Neural crest cell (in vitro differentiated cells): ENCODE measurements around the gene NRXN3. TPM values are rescaled to one million over a fixed set of nuclear protein-coding genes. Genes with fewer than 3 reads are reported as not detected.

Experiments used
- DNase-seq: peaks from one replicate; pipeline ENCODE4 v3.0.0; 2021; ENCODE audit warnings: low read depth, mixed read lengths, low spot score
- H3K27ac Mint-ChIP-seq: one replicate; pipeline ENCODE4 v1.8.0; 2021; ENCODE audit warnings: mild to moderate bottlenecking, mixed read lengths; ENCODE audit not compliant: unreplicated experiment
- H3K27me3 Mint-ChIP-seq: 2 replicates; pipeline ENCODE4 v1.8.0; 2021; ENCODE audit warnings: low read depth, mild to moderate bottlenecking, mixed read lengths
- H3K36me3 Mint-ChIP-seq: 2 replicates; pipeline ENCODE4 v1.8.0; 2021; ENCODE audit warnings: low read depth, mild to moderate bottlenecking, mixed read lengths
- H3K4me1 Mint-ChIP-seq: 2 replicates; pipeline ENCODE4 v1.8.0; 2021; ENCODE audit warnings: mixed read lengths
- H3K4me3 Mint-ChIP-seq: one replicate; pipeline ENCODE4 v1.8.0; 2021; ENCODE audit warnings: mild to moderate bottlenecking, mixed read lengths
- H3K9me3 Mint-ChIP-seq: 2 replicates; pipeline ENCODE4 v1.8.0; 2021; ENCODE audit warnings: mixed read lengths
- total RNA-seq: library from RNA; stranded (reverse); gene quantifications from 2 replicates; pipeline ENCODE4 v1.2.1, GENCODE V29; 2021
- TF ChIP-seq, protein P1 (sequence below): fragments of 200-600 bp; sonication (generic); conservative IDR thresholded peaks from 2 replicates; pipeline ENCODE4 v1.5.0; 2021; ENCODE audit warnings: antibody characterized with exemption, mild to moderate bottlenecking

Gene NRXN3
- total RNA-seq, 1 donor from 2014 or later = 2.5 TPM

DNA sequence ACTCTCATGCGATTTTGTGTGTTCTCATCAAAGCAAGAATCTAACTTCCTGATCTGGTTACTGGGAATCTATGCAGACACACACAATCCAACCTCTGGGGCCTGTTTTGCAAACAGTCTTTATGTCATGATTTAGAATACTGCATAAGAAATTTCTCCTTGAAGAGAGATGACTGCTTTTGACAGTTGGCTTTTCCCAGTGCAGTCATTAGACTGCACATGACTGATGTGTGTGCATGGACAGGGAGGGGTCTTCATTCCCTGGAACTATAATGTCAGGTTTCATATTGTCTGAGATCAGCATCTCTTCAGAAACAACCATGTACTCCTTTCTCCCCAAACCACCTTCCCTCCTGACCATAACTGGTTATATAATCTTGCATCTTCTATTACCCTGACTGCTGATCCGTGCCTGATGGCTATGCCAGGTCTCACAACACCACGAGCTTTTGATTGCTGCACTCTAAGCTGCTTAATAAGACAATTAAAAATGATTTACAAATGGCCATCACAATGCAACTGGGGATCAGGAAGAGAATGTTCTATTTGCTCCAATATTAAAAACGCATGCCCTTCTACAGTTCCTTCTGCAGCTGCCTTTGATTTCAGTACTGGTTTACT, 995.4 kb downstream of the NRXN3 start:
- Mint-ChIP-seq H3K27me3 (peaks cover 5% of the 10 kb centered on the region), H3K4me1 (no peaks in the 10 kb centered on the region), H3K9me3 (no peaks in the 10 kb centered on the region), H3K36me3 (no peaks in the 10 kb centered on the region), H3K4me3 (no peak overlapping the region), H3K27ac (no peak overlapping the region)
- DNase-seq = no peak
- TF ChIP-seq, protein P1, sequence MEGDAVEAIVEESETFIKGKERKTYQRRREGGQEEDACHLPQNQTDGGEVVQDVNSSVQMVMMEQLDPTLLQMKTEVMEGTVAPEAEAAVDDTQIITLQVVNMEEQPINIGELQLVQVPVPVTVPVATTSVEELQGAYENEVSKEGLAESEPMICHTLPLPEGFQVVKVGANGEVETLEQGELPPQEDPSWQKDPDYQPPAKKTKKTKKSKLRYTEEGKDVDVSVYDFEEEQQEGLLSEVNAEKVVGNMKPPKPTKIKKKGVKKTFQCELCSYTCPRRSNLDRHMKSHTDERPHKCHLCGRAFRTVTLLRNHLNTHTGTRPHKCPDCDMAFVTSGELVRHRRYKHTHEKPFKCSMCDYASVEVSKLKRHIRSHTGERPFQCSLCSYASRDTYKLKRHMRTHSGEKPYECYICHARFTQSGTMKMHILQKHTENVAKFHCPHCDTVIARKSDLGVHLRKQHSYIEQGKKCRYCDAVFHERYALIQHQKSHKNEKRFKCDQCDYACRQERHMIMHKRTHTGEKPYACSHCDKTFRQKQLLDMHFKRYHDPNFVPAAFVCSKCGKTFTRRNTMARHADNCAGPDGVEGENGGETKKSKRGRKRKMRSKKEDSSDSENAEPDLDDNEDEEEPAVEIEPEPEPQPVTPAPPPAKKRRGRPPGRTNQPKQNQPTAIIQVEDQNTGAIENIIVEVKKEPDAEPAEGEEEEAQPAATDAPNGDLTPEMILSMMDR = no peak

DNA sequence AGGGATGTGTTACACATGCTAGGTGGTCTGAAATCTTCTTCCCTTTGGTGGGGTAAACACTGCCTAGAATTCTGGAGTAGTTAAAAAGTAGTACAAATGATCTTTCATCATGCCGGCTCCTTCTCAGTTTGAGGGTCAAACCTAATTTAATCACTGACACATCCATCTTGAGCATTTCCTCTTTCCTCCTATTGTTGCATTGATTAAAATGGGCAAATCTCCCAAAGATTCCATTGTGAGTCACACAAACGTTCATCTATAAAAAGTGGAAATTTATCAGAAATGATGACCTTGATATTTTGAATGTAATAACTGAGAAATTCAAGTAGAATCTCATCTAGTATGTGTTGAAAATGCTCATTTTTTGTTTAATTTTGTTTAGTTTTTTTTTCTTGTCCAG, 996.0 kb downstream of the NRXN3 start:
- Mint-ChIP-seq H3K27ac (no peak overlapping the region), H3K36me3 (no peaks in the 10 kb centered on the region), H3K9me3 (no peaks in the 10 kb centered on the region), H3K27me3 (peaks cover 5% of the 10 kb centered on the region), H3K4me1 (no peaks in the 10 kb centered on the region), H3K4me3 (no peak overlapping the region)
- TF ChIP-seq, protein P1 = no peak
- no peak for DNase-seq

DNA sequence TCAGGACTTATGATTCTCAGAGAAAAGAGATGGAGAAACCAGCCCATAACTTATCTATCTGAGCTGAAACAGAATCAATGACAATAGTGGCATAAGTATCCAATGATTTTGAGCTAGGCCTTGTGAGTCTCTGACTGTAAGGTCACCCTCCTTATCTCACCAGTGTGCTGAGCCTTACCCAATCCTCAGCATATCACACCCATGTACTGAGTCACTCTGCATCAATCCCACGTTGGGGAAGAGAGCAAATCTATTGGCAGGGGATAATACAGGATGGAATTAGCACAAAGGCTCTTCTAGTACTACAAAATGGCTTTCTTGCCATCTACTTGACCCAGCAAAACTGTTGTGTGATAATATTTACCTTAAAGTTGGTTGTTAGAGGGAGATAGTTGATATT, 997.8 kb downstream of the NRXN3 start:
- no peak for DNase-seq
- H3K36me3 Mint-ChIP-seq = no peaks in the 10 kb centered on the region
- H3K27ac Mint-ChIP-seq = no peak overlapping the region
- H3K4me1 Mint-ChIP-seq = no peaks in the 10 kb centered on the region
- H3K27me3 Mint-ChIP-seq = no peaks in the 10 kb centered on the region
- no peaks in the 10 kb centered on the region for H3K9me3 Mint-ChIP-seq
- TF ChIP-seq, protein P1 = no peak
- H3K4me3 Mint-ChIP-seq = no peak overlapping the region

DNA sequence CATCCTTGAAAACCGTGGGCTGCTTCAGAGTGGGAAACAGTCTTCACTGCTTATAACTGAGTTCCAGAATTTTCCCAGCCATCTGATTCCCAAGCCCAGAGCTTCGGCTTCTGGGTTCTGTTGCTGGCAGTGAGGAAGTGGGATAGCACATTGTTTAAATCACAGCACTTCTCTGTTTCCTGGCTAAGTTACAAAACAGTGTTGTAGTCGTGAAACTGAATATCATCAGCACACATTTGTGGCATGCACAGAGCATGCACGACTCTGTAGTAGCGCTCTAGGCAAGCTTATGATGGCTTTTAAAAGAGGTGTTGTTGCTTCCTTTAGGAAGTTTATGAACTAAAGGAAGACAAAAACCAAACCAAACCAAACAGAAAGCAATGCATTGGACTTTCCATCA, 1005.5 kb downstream of the NRXN3 start:
- Mint-ChIP-seq H3K36me3 (no peaks in the 10 kb centered on the region), H3K9me3 (no peaks in the 10 kb centered on the region), H3K4me3 (no peak overlapping the region), H3K27me3 (no peaks in the 10 kb centered on the region), H3K27ac (no peak overlapping the region), H3K4me1 (no peaks in the 10 kb centered on the region)
- TF ChIP-seq, protein P1 = no peak
- DNase-seq = no peak

DNA sequence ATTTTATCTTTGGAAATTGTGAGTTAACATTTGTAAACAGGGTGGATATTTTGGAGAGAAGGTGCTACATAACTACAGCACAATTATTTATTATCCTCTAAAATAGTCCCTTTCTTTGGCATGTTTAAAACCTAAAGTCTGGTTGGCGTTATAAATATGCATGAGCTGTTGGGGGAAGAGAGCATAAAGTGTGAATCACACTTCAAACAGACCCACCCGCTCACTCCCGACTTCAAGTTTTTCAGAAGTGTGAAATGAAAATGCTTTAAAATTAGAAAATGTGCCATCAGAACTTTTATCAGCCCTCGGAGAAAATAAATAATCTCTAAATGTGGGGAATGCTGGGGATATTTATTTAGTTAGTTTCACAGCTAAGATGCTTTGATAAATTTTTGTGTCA, 1006.9 kb downstream of the NRXN3 start:
- no peaks in the 10 kb centered on the region for H3K36me3 Mint-ChIP-seq
- no peak overlapping the region for H3K27ac Mint-ChIP-seq
- H3K27me3 Mint-ChIP-seq = no peaks in the 10 kb centered on the region
- no peak overlapping the region for H3K4me3 Mint-ChIP-seq
- DNase-seq = no peak
- H3K9me3 Mint-ChIP-seq = no peaks in the 10 kb centered on the region
- TF ChIP-seq, protein P1 = no peak
- no peaks in the 10 kb centered on the region for H3K4me1 Mint-ChIP-seq
